ENCODE data around the gene TNFRSF1A. TPM values are rescaled to one million over a fixed set of nuclear protein-coding genes. Genes with fewer than 3 reads are reported as not detected.

TNFRSF1A gene
- total and polyA plus RNA-seq, 2 of the 13 experiments (the other 11 are each of a cell fraction or from before 2014, with no cell fraction given), result 41.5 to 61.2 TPM

- TF ChIP-seq ZNF280D (CRISPR knock-in tag; IDR thresholded peaks at IDR 0.05) (peak; percentile 52; the same call in 1 of the 2 replicates), MIER3 (CRISPR knock-in tag; IDR thresholded peaks at IDR 0.05; ENCODE audit: borderline replicate concordance) (peak; percentile 52; the same call in 1 of the 2 replicates), ZNF775 (CRISPR knock-in tag; IDR thresholded peaks at IDR 0.05; ENCODE audit: borderline replicate concordance) (0 out of 2 replicates have a peak, but pooled peaks have one; percentile 57), ELF3 (CRISPR knock-in tag; IDR thresholded peaks at IDR 0.05) (peak; percentile 67), HOXA3 (CRISPR knock-in tag; IDR thresholded peaks at IDR 0.05) (peak; percentile 17; the same call in 1 of the 2 replicates), THAP11 (CRISPR knock-in tag; IDR thresholded peaks at IDR 0.05) (peak; percentile 57; the same call in 1 of the 2 replicates), ZNF350 (CRISPR knock-in tag; IDR thresholded peaks at IDR 0.05; ENCODE audit: borderline replicate concordance, low read depth) (peak; percentile 50; the same call in 1 of the 2 replicates), ZNF124 (CRISPR knock-in tag; IDR thresholded peaks at IDR 0.05) (peak; percentile 11; the same call in 1 of the 2 replicates), NFRKB (IDR thresholded peaks at IDR 0.05) (no peak), PLRG1 (conservative IDR thresholded peaks at IDR 0.05) (no peak), ZNF616 (CRISPR knock-in tag; IDR thresholded peaks at IDR 0.05; ENCODE audit: low read depth) (peak; percentile 55; the same call in 1 of the 2 replicates), KLF11 (CRISPR knock-in tag; IDR thresholded peaks at IDR 0.05) (no peak; the same call in 1 of the 2 replicates), ZNF773 (CRISPR knock-in tag; IDR thresholded peaks at IDR 0.05; ENCODE audit: borderline replicate concordance) (peak; percentile 47; the same call in 1 of the 2 replicates), GABPA (IDR thresholded peaks at IDR 0.05; ENCODE audit: low read depth, low read length) (no peak), GABPA (CRISPR knock-in tag; IDR thresholded peaks at IDR 0.05; ENCODE audit: low read depth) (peak; percentile 60), ZNF431 (CRISPR knock-in tag; IDR thresholded peaks at IDR 0.05; ENCODE audit: borderline replicate concordance, low read depth) (0 out of 2 replicates have a peak, but pooled peaks have one; percentile 10)
- TF ChIP-seq, protein P1, sequence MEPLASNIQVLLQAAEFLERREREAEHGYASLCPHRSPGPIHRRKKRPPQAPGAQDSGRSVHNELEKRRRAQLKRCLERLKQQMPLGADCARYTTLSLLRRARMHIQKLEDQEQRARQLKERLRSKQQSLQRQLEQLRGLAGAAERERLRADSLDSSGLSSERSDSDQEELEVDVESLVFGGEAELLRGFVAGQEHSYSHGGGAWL (CRISPR knock-in tag; IDR thresholded peaks at IDR 0.05), result peak; percentile 14; the same call in 1 of the 2 replicates
- TF ChIP-seq, protein P2, sequence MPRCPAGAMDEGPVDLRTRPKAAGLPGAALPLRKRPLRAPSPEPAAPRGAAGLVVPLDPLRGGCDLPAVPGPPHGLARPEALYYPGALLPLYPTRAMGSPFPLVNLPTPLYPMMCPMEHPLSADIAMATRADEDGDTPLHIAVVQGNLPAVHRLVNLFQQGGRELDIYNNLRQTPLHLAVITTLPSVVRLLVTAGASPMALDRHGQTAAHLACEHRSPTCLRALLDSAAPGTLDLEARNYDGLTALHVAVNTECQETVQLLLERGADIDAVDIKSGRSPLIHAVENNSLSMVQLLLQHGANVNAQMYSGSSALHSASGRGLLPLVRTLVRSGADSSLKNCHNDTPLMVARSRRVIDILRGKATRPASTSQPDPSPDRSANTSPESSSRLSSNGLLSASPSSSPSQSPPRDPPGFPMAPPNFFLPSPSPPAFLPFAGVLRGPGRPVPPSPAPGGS (CRISPR knock-in tag; IDR thresholded peaks at IDR 0.05), result peak; percentile 24
- TF ChIP-seq, protein P3, sequence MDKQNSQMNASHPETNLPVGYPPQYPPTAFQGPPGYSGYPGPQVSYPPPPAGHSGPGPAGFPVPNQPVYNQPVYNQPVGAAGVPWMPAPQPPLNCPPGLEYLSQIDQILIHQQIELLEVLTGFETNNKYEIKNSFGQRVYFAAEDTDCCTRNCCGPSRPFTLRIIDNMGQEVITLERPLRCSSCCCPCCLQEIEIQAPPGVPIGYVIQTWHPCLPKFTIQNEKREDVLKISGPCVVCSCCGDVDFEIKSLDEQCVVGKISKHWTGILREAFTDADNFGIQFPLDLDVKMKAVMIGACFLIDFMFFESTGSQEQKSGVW (CRISPR knock-in tag; IDR thresholded peaks at IDR 0.05; ENCODE audit: borderline replicate concordance), result peak; percentile 51; the same call in 1 of the 2 replicates
- TF ChIP-seq, protein P4, sequence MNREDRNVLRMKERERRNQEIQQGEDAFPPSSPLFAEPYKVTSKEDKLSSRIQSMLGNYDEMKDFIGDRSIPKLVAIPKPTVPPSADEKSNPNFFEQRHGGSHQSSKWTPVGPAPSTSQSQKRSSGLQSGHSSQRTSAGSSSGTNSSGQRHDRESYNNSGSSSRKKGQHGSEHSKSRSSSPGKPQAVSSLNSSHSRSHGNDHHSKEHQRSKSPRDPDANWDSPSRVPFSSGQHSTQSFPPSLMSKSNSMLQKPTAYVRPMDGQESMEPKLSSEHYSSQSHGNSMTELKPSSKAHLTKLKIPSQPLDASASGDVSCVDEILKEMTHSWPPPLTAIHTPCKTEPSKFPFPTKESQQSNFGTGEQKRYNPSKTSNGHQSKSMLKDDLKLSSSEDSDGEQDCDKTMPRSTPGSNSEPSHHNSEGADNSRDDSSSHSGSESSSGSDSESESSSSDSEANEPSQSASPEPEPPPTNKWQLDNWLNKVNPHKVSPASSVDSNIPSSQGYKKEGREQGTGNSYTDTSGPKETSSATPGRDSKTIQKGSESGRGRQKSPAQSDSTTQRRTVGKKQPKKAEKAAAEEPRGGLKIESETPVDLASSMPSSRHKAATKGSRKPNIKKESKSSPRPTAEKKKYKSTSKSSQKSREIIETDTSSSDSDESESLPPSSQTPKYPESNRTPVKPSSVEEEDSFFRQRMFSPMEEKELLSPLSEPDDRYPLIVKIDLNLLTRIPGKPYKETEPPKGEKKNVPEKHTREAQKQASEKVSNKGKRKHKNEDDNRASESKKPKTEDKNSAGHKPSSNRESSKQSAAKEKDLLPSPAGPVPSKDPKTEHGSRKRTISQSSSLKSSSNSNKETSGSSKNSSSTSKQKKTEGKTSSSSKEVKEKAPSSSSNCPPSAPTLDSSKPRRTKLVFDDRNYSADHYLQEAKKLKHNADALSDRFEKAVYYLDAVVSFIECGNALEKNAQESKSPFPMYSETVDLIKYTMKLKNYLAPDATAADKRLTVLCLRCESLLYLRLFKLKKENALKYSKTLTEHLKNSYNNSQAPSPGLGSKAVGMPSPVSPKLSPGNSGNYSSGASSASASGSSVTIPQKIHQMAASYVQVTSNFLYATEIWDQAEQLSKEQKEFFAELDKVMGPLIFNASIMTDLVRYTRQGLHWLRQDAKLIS (CRISPR knock-in tag; IDR thresholded peaks at IDR 0.05), result peak; percentile 81
Measured at GRCh38 chr12:6341417-6342139, at the start of gene TNFRSF1A (continued).
